Keratinocyte (primary cell): ENCODE measurements around the gene PPFIA1. TPM values are rescaled to one million over a fixed set of nuclear protein-coding genes. Genes with fewer than 3 reads are reported as not detected.

Source experiments
- DNase-seq: peaks from one replicate; pipeline ENCODE4 v3.0.0-alpha.2; 2011; ENCODE audit warnings: low read depth, missing footprints, low spot score
- FAIRE-seq: peaks from 2 replicates; lab custom pipeline; 2011; peaks lifted over from hg19 to GRCh38; lab: Jason Lieb, UNC
- H2AFZ ChIP-seq: 2 replicates; pipeline ENCODE4 v1.6.0; 2012; ENCODE audit warnings: low read length, control low read depth, inconsistent platforms; ENCODE audit not compliant: control insufficient read depth
- H3K27ac ChIP-seq: 2 replicates; pipeline ENCODE4 v1.5.1; 2011; ENCODE audit warnings: low read length; ENCODE audit not compliant: control insufficient read depth, insufficient read depth
- H3K27me3 ChIP-seq: 3 replicates; pipeline ENCODE4 v1.6.0; 2011; ENCODE audit warnings: low read length; ENCODE audit not compliant: control insufficient read depth, insufficient read depth; ENCODE audit errors: extremely low read depth
- H3K36me3 ChIP-seq, 2 experiments: 2 replicates in 1 of 2; 3 replicates in 1 of 2; pipeline ENCODE4 v1.5.1; 2011; ENCODE audit warnings: low read length in 2 of 2, mild to moderate bottlenecking in 1 of 2; ENCODE audit not compliant: control insufficient read depth in 2 of 2, insufficient read depth in 2 of 2; ENCODE audit errors: extremely low read depth in 1 of 2
- H3K4me1 ChIP-seq: 3 replicates; pipeline ENCODE4 v1.5.1; 2011; ENCODE audit warnings: low read length; ENCODE audit not compliant: control insufficient read depth, insufficient read depth; ENCODE audit errors: extremely low read depth
- H3K4me2 ChIP-seq: 3 replicates; pipeline ENCODE4 v1.6.0; 2011; ENCODE audit warnings: low read depth, low read length; ENCODE audit not compliant: control insufficient read depth, insufficient read depth; ENCODE audit errors: extremely low read depth
- H3K4me3 ChIP-seq, 3 experiments: fragments of 200-600 bp in 1 of 3; sonication (generic) in 1 of 3; 2 replicates in 2 of 3; 3 replicates in 1 of 3; pipeline ENCODE4 v1.5.1; 2011 to 2016; ENCODE audit warnings: low read length in 3 of 3, mild to moderate bottlenecking in 3 of 3, control low read depth in 2 of 3, inconsistent platforms in 1 of 3, low read depth in 1 of 3, mixed read lengths in 1 of 3, mixed run types in 1 of 3, moderate library complexity in 1 of 3; ENCODE audit not compliant: control insufficient read depth in 2 of 3, insufficient read depth in 2 of 3; ENCODE audit errors: extremely low read depth in 1 of 3
- H3K79me2 ChIP-seq: 2 replicates; pipeline ENCODE4 v1.6.0; 2012; ENCODE audit warnings: low read length; ENCODE audit not compliant: control insufficient read depth, insufficient read depth
- H3K9ac ChIP-seq: 3 replicates; pipeline ENCODE4 v1.6.0; 2011; ENCODE audit warnings: low read length; ENCODE audit not compliant: control insufficient read depth, insufficient read depth; ENCODE audit errors: extremely low read depth
- H3K9me1 ChIP-seq: 3 replicates; pipeline ENCODE4 v1.6.0; 2011; ENCODE audit warnings: low read length; ENCODE audit not compliant: control insufficient read depth, insufficient read depth; ENCODE audit errors: extremely low read depth
- H3K9me3 ChIP-seq: 2 replicates; pipeline ENCODE4 v1.5.1; 2012; ENCODE audit warnings: low read depth, low read length; ENCODE audit not compliant: control insufficient read depth
- H4K20me1 ChIP-seq: 3 replicates; pipeline ENCODE4 v1.6.0; 2011; ENCODE audit warnings: low read length; ENCODE audit not compliant: control insufficient read depth, insufficient read depth; ENCODE audit errors: extremely low read depth
- EZH2 ChIP-seq: IDR thresholded peaks from one replicate; pipeline ENCODE4 v1.6.1; 2012; ENCODE audit warnings: inconsistent platforms, mild to moderate bottlenecking, low read length, moderate library complexity
- dilution Hi-C: fragments of 300-500 bp; cut with MboI; formaldehyde crosslinking; loops from one replicate; pipeline ENCODE4 v1.7.0; 2020; ENCODE audit warnings: low sequenced_read_pairs; ENCODE audit not compliant: extremely low pct_ligation_motif_present
- polyA plus RNA-seq, 5 experiments: library from polyadenylated mRNA; depleted of rRNA in 3 of 5; stranded (reverse) in 3 of 5; stranded (forward) in 1 of 5; unstranded in 1 of 5; fragments of >200 nt; gene quantifications; 1 replicate in 1 of 5; 2 replicates in 3 of 5; 3 replicates in 1 of 5; pipeline versions ENCODE4 v1.2.1 to v1.2.3, GENCODE V29; 2011 to 2012; ENCODE audit warnings: missing spikeins in 2 of 5, low read depth in 1 of 5, low replicate concordance in 1 of 5
- TF ChIP-seq, protein P1 (sequence below), 3 experiments: IDR thresholded peaks in 1 of 3; conservative IDR thresholded peaks in 1 of 3; optimal IDR thresholded peaks in 1 of 3; 2 replicates in 2 of 3; 3 replicates in 1 of 3; pipeline versions ENCODE3 to v1.5.1; 2011; ENCODE audit warnings: low read length in 3 of 3, mild to moderate bottlenecking in 3 of 3, moderate library complexity in 2 of 3, control low read depth in 1 of 3, inconsistent platforms in 1 of 3; ENCODE audit not compliant: insufficient read depth in 2 of 3; ENCODE audit errors: extremely low read depth in 1 of 3

PPFIA1 gene
- polyA plus RNA-seq, 1 donor (not counting 4 experiments of a cell fraction or from before 2014, with no cell fraction given), result 27.6 TPM

GRCh38 chr11:70359451-70360205 lies 89.1 kb downstream of the PPFIA1 start:
- Histone ChIP-seq H3K9me1 (no peaks in the 10 kb centered on the region), H3K36me3 (peaks cover 29 to 36% of the 10 kb centered on the region in 2 experiments), H3K4me3 (no peak overlapping the region), H3K27ac (no peak overlapping the region), H3K9ac (no peak overlapping the region), H2AFZ (no peak overlapping the region), H3K79me2 (no peaks in the 10 kb centered on the region), H3K4me2 (no peak overlapping the region), H4K20me1 (no peaks in the 10 kb centered on the region), H3K4me1 (no peaks in the 10 kb centered on the region), H3K27me3 (no peaks in the 10 kb centered on the region), H3K9me3 (no peaks in the 10 kb centered on the region)
- DNase-seq (no peak), FAIRE-seq (no peak)
- dilution Hi-C loops, result no loop called here
- no peak for TF ChIP-seq EZH2
- TF ChIP-seq, protein P1, sequence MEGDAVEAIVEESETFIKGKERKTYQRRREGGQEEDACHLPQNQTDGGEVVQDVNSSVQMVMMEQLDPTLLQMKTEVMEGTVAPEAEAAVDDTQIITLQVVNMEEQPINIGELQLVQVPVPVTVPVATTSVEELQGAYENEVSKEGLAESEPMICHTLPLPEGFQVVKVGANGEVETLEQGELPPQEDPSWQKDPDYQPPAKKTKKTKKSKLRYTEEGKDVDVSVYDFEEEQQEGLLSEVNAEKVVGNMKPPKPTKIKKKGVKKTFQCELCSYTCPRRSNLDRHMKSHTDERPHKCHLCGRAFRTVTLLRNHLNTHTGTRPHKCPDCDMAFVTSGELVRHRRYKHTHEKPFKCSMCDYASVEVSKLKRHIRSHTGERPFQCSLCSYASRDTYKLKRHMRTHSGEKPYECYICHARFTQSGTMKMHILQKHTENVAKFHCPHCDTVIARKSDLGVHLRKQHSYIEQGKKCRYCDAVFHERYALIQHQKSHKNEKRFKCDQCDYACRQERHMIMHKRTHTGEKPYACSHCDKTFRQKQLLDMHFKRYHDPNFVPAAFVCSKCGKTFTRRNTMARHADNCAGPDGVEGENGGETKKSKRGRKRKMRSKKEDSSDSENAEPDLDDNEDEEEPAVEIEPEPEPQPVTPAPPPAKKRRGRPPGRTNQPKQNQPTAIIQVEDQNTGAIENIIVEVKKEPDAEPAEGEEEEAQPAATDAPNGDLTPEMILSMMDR (optimal IDR thresholded peaks at IDR 0.05 in 1 of 3, IDR thresholded peaks at IDR 0.05 in 1 of 3, conservative IDR thresholded peaks at IDR 0.05 in 1 of 3; ENCODE audit: extremely low read depth in 1 of 3, insufficient read depth in 2 of 3, low read length in 3 of 3), result no peak

GRCh38 chr11:70360211-70360610 lies 89.7 kb downstream of the PPFIA1 start:
- Histone ChIP-seq H3K27me3 (no peaks in the 10 kb centered on the region), H3K9me3 (no peaks in the 10 kb centered on the region), H3K9ac (no peak overlapping the region), H3K4me3 (no peak overlapping the region), H3K9me1 (no peaks in the 10 kb centered on the region), H3K79me2 (no peaks in the 10 kb centered on the region), H3K4me2 (no peak overlapping the region), H3K4me1 (no peaks in the 10 kb centered on the region), H2AFZ (no peak overlapping the region), H3K36me3 (peaks cover 29 to 34% of the 10 kb centered on the region in 2 experiments), H4K20me1 (no peaks in the 10 kb centered on the region), H3K27ac (no peak overlapping the region)
- no peak for DNase-seq
- dilution Hi-C loops, result no loop called here
- TF ChIP-seq, protein P1 (optimal IDR thresholded peaks at IDR 0.05 in 1 of 3, IDR thresholded peaks at IDR 0.05 in 1 of 3, conservative IDR thresholded peaks at IDR 0.05 in 1 of 3; ENCODE audit: extremely low read depth in 1 of 3, insufficient read depth in 2 of 3, low read length in 3 of 3), result no peak
- no peak for TF ChIP-seq EZH2
- FAIRE-seq, result no peak
